LoVo (cell line): Measurements from ENCODE around the gene FMNL3.
"Not testable (repeated sequence)": the region's sequence is repeated elsewhere in the genome, so short reads cannot be mapped to it uniquely, and the experiment has no call there.

Experiments used
- DNase-seq: peaks from one replicate; pipeline ENCODE4 v3.0.0-alpha.2; 2016; ENCODE audit warnings: low spot score

The FMNL3 gene

DNA sequence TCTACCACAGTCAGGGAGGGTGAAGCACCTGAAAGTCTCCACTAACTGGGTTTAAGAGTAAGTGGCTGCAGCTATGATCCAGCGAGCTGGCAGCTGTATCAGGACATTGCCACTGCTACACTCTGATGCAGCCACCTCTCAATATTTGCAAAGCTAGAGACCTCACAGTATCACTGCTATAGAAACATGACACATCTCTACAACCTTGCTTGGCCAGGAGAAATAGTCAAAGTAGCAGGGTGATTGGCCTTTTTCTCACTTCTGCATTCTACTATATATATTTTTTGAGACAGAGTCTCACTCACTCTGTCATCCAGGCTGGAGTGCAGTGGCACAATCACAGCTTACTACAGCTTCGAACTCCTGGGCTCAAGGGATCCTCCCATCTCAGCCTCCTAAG lies 9.3 kb upstream of the FMNL3 start:
- no peak for DNase-seq

DNA sequence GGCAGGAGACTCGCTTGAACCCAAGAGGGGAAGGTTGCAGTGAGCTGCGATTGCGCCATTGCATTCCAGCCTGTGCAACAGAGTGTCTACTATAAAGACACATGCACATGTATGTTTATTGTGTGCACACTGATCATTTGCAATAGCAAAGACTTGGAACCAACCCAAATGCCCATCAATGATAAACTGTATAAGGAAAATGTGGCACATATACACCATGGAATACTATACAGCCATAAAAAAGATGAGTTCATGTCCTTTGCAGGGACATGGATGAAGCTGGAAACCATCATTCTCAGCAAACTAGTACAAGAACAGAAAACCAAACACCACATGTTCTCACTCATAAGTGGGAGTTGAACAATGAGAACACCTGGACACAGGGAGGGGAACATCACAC lies 6.7 kb upstream of the FMNL3 start:
- DNase-seq = not testable (repeated sequence)

DNA sequence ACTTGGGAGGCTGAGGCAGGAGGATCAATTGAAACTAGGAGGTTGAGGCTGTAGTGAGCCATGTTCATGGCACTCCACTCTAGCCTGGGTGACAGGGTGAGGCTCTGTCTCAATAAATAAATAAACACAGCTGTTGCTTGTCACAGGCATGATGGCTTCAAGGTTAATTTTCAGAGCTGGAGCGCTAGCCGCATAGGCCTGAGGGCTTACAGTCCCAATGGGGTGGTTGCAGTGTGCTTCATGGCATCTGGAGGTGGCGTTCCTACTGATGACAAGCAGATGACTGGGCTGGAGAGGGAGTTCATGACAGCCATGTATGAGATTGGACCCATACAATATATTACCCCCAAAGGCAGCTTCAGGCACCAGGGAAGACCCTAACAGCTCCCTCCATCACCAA lies 1.6 kb upstream of the FMNL3 start:
- no peak for DNase-seq

DNA sequence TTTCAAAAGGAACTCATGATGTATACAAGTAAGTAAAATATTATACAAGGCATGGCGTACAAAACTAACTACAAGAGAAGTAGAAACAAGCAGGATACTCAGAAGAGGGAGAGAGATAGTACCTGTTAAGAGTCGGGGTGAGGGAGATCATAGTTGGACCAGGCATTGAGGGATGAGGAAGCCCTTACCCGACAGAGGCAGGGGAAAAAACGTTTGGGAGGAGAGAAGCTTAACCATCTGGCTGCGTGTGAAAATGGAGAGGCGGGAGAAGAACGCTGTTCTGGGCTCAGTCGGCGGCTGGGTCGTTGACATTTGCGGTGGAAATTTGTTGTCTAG lies 575 bp upstream of the FMNL3 start:
- DNase-seq = no peak

DNA sequence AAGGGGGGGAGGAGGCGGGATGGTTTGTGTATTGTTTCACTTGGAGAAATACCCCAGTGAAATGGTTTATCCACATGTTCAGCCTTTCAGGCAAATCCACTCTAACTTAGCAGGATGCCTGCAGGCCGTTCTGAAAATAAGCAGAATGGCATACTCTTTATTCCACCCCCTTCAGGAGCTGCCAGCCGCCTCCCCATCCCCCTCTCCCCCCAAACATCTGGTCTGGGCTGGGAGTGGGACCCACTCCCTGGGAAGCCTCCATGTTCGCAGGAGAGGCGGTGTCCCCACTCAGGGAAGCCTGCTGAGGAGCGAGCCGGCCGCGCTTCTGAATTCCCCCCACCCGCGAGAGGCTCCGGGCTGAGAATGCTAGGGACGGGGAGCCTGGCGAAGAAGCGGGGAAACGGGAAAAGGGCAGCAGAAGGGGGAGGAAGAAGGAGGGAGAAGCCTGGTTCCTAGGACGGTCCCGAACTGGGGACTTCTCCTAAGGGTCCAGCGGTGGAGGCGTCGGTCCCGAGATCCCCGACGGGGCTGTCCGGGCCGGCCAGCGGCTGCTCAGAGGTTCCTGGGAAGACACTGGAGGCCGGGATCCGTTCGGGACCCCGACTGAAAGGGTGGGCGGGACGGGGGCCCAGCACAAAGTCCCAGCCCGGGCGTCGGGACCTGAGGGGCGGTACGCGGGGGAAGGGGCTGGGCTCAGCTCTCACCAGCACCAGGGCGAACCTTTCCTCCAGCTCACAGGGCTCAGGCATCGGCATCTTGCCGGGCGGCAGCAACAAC lies 666 bp downstream of the FMNL3 start:
- no peak for DNase-seq

DNA sequence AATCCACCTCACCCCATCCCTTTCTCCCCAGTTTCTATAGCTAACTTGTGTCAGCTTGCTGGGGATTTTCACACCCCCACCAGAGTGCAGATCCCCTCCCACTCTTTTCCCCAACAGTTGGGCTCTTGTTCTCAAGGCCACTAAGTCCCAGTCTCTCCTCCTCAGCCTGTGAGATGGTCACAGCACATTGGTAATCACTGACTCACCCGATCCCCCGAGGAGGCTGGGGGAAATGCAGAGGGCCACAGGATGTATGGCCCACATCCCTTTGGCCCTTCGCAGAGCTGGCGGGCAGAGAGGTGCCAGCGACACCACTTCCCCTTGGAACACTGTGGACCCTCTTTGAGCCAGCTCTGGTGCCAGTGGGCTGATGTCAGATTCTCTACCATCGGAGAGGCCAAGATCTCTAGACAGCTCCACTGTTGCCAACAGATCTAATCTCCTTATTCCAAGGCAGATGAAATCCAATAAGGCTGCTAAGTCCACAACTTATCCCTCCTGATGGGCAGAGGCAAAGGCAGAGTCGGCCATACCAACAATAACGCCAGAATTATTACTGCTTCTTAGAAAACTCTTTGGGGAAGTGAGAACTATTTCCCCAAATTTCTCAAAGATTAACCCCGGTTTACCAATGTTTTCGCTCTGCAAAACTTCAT lies 1.6 kb downstream of the FMNL3 start:
- DNase-seq = no peak

DNA sequence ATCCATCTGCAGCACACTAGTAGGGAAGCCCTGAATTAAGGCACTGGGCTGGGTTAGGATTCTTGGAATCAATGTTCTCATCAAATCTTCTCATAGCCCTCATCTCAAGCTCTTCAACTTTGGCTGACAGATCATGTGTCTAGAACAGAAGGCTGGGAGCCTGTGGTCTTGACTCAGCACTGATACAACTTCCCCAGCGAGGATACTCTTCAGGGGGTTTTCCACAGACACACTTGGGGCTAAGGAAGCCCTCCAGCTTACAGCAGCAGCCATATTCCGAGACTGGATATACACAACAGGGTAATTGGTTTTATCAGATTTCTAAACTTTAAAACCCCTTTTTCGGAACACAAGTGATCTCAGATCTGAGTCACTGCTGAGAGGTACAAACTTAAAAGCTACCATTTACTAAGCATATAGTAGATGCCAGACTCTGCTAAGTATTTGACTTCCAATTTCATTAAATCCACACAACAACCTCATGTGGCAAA lies 3.5 kb downstream of the FMNL3 start:
- DNase-seq = no peak

DNA sequence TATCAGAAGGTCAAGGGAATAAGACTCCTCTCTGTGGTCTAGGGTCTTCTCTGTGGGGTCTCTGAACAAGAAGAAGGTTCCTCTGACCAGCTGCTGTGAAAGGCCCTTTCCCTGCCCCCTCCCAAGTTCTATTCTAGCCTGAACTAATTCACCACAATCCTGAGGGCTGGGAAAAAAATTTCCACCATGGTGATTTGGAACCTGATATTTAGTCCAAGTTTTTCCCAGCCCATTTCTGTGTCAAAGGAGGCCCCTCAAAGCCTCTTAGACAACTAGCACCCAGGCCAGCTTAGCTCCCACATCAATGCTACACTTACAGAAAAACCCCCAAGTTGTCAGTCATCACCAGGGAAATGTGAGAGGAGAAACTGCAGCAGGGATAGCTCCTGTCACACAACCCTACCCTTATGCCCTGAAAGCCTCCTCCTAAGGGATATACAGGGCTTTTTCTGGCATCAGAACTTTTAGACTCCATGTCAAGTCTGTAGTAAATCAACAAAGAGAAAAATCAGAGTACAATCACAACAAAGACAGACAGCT lies 4.5 kb downstream of the FMNL3 start:
- no peak for DNase-seq

DNA sequence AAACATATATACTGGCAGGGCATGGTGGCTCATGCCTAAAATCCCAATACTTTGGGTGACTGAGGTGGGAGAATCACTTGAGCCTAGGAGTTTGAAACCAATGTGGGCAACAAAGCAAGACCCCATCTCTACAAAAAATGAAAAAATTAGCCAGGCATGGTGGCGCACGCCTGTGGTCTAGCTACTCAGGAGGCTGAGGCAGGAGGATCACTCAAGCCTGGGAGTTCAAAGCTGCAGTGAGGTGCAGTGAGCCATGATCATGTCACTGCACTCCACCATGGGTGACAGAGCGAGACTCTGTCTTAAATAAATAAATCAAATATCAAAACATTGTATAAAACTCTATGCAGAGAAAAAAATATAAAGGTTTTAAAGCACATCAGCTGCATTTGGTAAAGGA lies 5.2 kb downstream of the FMNL3 start:
- DNase-seq = no peak

DNA sequence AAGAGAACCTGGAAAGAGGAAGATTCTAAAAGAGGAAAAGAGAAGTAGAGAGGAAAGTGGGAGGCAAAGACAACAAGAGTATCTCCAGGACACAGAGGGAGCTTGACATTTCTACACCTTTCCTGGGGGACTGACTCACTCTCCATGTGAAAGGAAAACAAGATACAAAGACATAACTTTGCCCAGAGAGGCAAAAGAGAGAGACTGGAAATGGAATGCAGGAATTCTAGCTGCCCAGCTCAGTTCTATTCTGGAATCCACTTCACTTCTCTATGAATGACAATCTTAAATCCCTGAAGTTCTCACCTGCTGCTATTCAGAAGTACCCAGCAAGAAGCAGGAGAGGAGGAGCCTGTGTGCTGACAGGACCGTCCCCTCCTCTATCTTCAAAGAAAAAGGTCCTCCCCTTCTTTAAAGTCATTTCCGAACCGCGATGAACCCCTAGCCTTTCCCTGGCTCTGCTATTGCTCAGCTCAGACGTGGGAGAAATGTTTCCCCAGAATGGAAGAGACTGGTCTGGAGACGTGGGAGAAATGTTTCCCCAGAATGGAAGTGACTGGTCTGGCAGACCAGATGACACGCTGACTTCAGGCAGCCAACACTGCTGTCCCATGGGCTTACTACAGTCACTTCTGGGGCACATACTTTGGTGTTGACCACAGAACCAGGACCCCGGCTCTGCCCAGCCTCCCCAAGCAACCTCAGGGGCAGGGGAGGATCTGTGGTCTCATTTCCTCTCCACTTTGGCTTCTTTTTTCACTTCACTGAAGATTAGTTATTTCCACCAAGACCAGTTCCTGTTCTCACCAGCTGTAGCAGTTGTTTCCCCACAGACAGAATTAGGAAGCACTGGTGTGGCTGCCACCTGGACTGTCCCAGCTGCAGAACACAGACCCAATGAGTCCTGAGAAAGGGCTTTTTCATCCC lies 8.3 kb downstream of the FMNL3 start:
- DNase-seq = no peak

DNA sequence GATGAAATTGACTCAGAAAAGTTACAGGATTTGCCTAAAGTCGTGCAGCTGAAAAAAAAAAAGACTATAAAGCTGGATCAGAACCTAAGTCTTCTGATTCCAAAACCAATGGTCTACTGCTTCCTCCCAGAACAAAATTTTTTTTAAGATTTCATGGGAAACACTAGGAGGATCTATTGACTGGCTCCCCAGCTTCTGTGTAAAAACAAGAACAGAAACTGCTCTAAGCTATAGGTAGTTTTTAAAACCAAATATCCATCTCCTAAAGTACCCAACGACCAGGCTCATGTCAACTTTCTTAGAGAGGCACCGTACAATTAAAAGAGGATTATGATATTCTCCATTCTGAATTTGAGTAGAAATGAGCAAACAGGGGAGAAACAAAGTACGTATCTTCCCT lies 9.4 kb downstream of the FMNL3 start:
- DNase-seq = no peak

DNA sequence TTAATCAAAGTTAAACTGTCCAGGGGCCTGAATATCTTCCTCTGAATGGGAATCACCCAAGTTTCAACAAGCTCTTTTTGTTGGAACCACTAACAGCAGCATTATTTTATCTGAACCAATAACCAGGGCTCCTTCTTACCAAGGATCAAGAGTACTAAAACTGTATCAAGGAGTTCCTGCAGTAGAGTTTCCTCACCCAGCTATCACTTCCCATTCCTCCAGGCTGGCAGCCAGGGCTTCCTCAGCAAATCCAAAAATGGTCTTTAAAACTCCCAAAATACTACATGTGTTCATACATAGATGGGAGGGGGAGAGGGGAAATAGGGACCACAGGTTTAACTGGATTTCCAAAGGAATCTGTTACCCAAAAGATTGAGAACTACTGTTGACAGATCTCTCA lies 10.5 kb downstream of the FMNL3 start:
- no peak for DNase-seq

DNA sequence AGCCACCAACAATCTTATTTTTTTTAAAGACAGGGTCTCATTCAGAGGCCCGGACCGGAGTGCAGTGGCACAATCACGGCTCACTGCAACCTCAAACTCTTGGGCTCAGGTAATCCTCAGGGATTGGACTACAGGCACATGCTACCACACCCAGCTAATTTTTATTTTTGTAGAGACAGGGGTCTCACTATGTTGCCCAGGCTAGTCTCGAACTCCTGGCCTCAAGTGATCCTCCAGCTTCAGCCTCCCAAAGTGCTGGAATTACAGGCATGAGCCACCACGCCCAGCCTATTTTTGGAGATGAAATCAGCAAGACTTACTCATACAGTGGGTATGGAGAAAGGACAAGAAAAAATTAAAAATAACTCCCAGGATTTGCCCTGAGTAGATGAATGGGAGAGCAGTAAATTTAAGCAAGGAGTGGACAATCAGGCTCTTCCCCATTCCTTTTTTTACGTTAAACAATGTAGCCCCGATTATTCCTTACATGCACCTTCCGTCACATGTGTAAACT lies 13.2 kb downstream of the FMNL3 start:
- DNase-seq = no peak

DNA sequence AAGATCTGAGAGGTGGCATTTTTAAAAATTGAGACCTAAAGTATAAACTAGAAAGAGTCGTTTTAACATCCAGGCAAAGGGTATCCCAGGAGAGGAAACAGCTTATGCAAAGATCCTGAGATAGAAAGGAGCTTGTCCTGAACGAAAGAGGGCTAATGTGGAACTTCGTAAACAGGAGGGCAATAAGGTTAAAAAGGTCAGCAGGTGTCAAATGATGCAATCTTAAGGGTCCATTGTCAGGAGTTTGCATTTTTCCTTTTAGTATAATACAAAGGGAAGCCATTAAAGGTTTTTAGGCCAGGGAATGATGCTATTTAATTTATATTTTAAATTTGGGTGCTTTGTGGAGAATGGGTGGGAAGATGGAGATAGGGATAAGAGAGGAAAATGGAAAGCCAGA lies 14.4 kb downstream of the FMNL3 start:
- DNase-seq = no peak

DNA sequence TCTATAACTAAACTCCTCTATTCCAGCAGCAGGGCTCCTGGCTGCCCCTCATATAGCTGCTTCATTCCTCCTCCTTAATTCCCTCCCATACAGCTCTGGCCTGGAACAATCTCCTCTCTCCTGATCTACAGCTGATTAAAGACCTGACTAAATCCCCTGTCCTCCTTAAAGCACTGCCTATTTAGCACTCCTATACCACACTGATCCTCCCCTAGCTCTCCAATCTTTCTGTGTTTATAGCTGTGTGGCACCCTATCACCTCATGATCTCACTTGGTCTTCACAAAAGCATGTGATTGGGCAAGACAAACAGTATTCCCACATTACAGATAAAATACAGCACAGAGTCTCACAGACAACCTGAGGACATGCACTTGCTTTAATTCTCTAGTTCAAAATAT lies 17.4 kb downstream of the FMNL3 start:
- no peak for DNase-seq

DNA sequence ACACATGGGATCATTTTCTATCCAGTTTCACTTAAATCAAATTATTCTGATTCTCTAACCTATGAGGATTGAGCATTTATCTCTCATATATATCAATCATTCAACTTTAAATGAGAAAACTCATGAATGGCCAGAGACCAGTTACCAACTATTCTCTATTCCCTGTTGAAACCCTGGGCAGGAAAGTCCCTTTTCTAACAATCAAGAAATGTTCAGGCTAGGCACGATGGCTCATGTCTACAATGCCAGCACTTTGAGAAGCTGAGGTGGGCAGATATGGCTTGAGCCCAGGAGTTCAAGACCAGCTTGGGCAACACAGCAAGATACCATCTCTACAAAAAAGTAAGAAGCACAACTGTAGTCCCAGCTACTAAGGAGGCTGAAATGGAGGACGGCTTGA lies 18.0 kb downstream of the FMNL3 start:
- DNase-seq = no peak

DNA sequence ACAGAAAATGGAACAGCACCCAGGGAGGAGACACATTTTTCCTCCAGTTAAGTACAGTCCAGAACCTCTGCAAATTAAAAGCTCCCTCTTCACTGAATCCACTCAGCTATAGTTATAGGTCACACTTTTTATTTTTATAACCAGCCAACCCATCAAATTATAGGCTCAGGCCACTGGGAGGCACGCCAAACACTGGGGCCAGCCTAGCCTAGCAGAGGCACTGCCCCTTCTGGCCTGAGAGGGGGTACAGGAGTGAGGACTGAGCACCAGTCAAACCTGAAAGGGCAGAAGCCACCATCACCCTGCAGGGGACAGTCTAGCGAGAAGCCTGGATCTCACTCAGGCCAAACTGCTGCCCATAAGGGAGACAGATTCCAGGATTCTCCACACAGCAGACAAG lies 19.3 kb downstream of the FMNL3 start:
- DNase-seq = no peak

DNA sequence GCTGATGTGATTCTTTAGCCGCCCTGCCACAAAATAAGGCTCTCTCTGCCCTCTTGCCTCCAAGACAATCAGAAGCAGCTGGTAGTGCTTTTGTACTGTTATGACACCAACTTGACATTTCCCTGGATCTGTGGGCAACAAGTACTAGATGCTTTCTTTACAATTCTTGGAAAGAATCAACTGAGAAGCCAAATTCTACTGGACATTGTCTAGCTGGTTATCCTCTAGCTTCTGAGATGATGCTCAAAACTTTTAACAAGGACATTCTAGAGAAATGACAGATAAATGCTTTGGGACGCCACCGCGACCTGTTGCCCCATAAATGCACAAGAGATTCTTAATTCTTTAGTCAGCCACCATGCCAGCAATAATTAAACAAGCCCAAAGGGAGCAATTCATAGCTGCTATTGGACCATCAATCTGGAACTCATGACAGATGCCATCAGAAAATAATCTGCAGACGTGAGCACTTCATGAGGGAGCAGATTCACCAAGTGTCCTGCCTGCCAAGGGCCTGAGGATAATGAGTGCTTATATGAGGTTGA lies 22.8 kb downstream of the FMNL3 start:
- DNase-seq = no peak

DNA sequence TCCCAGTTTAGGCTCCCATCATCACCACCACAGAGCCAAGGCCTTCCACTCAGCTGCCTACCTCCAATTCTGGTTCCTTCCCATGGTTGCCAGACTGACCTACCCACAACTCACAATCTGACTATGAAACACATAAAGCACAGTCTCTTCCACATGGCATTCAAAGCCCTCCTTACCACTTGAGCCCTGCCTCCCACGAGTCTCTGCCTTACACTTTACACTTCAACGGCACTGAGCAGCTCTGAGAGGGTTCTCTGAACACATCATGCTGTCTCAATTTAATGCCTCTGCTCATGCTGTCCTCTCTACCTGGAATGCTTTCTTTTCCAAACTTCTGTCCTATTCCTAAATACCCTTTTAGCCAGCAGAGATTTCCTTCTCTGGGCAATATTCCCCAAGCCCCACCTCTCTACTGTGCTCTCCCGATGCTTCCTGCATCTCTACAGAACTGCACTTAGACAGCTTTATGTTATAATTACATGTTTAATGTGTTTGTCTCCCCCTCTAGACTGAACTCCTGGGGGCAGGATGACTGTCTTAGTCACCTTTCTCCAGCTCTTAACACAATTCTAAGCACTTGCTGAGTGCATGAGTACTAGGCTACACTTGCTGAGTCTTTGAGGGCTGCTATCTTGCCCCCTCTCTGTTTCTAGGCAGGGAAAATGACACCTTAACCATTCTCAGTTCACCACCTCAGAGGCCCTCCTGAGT lies 23.5 kb downstream of the FMNL3 start:
- DNase-seq = no peak

DNA sequence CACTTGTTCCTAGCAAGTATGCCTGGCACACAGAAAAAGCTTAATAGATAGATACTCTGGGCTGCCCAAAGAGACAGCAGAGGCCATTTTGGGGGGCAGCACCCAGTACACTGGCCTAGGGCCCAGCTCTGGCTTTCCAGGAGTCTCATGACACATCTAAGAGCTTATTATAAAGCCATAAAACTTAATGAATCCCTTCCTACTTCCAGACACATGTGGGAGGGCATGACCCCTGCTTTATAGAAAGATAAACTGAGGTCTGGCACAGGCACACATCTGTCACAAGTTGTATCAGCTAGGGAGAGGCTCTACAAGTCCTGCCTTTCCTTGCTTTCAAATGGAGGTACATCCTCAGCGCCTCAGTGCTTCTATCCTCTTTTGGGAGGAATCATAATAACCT lies 27.1 kb downstream of the FMNL3 start:
- no peak for DNase-seq

DNA sequence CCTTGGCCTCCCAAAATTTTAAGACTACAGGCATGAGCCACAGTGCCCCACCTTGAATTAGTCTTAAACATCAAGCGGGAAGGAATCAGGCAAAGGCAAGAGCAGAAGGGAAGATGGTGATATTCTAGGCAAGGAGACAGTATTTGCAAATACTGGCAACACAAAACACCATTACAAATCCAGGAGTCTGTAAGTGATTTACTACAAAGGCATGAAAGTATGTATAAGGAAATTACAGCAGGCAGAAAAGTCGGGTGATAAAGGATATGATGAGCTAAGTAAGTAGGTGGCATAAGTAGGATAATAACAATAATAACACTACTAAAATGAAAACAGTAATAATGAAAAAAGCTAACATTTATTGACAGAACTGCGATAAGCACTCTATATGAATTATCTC lies 28.5 kb downstream of the FMNL3 start:
- no peak for DNase-seq
